K562 treated with DMSO at 1 percent for 48 hours (cell line): ENCODE results near the gene DES. TPM values are rescaled to one million over a fixed set of nuclear protein-coding genes. Genes with fewer than 3 reads are reported as not detected.

ENCODE experiments used
- total RNA-seq: library from RNA; unstranded; fragments of 300-600 nt; gene quantifications from 2 replicates; pipeline ENCODE4 v1.2.3, GENCODE V29; 2022; ENCODE audit warnings: low replicate concordance; ENCODE audit errors: extremely low read depth

The DES gene
- total RNA-seq, result not detected in 2 replicates

GRCh38 chr2:219418155-219419011 is at the start of gene DES:
Gene DES, plus strand, starts transcription at chr2:219418377. Its CDS starts 86 bp downstream, at chr2:219418463.

GRCh38 chr2:219387306-219388120 is 30.7 kb upstream of the DES start, which contains the start of gene DNPEP:
Gene DNPEP, minus strand, starts transcription at chr2:219387912. Its CDS starts 118 bp downstream, at chr2:219387794.

GRCh38 chr2:219434718-219435525 is 16.7 kb downstream of the DES start, which contains the start of gene SPEG:
Gene SPEG, plus strand, starts transcription at chr2:219434843. Its CDS starts 135 bp downstream, at chr2:219434978.

Other genes with a start within 250 kb of the DES start
- not detected in 2 replicates for gene SLC23A3, start 248.3 kb upstream of the DES start, total RNA-seq
- not detected in 2 replicates for gene CNPPD1, start 241.5 kb upstream of the DES start, total RNA-seq
- not detected in 2 replicates for gene RETREG2, start 240.1 kb upstream of the DES start, total RNA-seq
- not detected in 2 replicates for gene ZFAND2B, start 211.6 kb upstream of the DES start, total RNA-seq
- gene ABCB6, start 199.4 kb upstream of the DES start, total RNA-seq, result not detected in 2 replicates
- gene ATG9A, start 188.7 kb upstream of the DES start, total RNA-seq, result not detected in 2 replicates
- not detected in 2 replicates for gene ANKZF1, start 188.6 kb upstream of the DES start, total RNA-seq
- not detected in 2 replicates for gene GLB1L, start 172.9 kb upstream of the DES start, total RNA-seq
- gene STK16, start 172.9 kb upstream of the DES start, total RNA-seq, result not detected in 2 replicates
- gene TUBA4B, start 165.1 kb upstream of the DES start, total RNA-seq, result not detected in 2 replicates
- gene TUBA4A, start 164.5 kb upstream of the DES start, total RNA-seq, result not detected in 2 replicates
- not detected in 2 replicates for gene DNAJB2, start 139.0 kb upstream of the DES start, total RNA-seq
- gene PTPRN, start 109.0 kb upstream of the DES start, total RNA-seq, result not detected in 2 replicates
- gene RESP18, start 85.6 kb upstream of the DES start, total RNA-seq, result not detected in 2 replicates
- gene DNPEP, start 30.5 kb upstream of the DES start, total RNA-seq, result not detected in 2 replicates
- gene SPEG, start 16.5 kb downstream of the DES start, total RNA-seq, result not detected in 2 replicates
- 259 TPM in 1 of 2 replicates, not detected in the other for gene GMPPA, start 80.5 kb downstream of the DES start, total RNA-seq
- not detected in 2 replicates for gene ASIC4, start 96.1 kb downstream of the DES start, total RNA-seq
- gene CHPF, start 125.4 kb downstream of the DES start, total RNA-seq, result 168 TPM in 1 of 2 replicates, not detected in the other
- gene TMEM198, start 125.7 kb downstream of the DES start, total RNA-seq, result not detected in 2 replicates
- not detected in 2 replicates for gene OBSL1, start 153.2 kb downstream of the DES start, total RNA-seq
- gene INHA, start 153.9 kb downstream of the DES start, total RNA-seq, result not detected in 2 replicates
- gene STK11IP, start 179.5 kb downstream of the DES start, total RNA-seq, result not detected in 2 replicates
- gene SLC4A3, start 209.3 kb downstream of the DES start, total RNA-seq, result not detected in 2 replicates